Measurements from ENCODE around the gene SLC2A4.

SLC2A4 gene

DNA sequence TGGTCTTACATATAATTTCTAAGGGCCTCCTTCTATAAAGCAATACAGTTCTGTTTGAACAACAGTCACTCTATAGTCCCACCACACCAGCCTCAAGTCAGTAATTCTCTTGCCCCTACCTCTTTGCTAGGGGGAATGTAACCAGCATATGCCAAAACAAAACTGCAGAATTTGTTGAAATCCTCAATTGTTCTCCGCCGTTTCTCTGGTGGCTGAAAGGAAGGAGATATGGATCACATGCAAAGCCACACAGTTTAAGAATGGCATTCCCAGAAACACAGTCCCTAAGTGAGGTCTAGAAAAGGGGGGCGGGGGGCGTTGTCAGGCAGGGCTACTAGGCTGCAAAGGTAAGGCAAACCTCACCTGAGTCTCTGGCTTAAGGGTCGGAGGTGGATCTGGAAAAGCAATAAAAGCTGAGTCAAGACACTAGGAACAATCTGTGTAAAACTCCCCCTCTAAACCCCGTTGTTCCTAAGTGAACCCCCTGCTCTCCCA, 44.2 kb upstream of the SLC2A4 start:
- H3K4me3 ChIP-seq (ENCODE audit: low read depth, low read length), result peak overlapping the region; percentile 99
- TF ChIP-seq, protein P1, sequence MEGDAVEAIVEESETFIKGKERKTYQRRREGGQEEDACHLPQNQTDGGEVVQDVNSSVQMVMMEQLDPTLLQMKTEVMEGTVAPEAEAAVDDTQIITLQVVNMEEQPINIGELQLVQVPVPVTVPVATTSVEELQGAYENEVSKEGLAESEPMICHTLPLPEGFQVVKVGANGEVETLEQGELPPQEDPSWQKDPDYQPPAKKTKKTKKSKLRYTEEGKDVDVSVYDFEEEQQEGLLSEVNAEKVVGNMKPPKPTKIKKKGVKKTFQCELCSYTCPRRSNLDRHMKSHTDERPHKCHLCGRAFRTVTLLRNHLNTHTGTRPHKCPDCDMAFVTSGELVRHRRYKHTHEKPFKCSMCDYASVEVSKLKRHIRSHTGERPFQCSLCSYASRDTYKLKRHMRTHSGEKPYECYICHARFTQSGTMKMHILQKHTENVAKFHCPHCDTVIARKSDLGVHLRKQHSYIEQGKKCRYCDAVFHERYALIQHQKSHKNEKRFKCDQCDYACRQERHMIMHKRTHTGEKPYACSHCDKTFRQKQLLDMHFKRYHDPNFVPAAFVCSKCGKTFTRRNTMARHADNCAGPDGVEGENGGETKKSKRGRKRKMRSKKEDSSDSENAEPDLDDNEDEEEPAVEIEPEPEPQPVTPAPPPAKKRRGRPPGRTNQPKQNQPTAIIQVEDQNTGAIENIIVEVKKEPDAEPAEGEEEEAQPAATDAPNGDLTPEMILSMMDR (IDR thresholded peaks at IDR 0.05; ENCODE audit: low read depth, low read length), result no peak

DNA sequence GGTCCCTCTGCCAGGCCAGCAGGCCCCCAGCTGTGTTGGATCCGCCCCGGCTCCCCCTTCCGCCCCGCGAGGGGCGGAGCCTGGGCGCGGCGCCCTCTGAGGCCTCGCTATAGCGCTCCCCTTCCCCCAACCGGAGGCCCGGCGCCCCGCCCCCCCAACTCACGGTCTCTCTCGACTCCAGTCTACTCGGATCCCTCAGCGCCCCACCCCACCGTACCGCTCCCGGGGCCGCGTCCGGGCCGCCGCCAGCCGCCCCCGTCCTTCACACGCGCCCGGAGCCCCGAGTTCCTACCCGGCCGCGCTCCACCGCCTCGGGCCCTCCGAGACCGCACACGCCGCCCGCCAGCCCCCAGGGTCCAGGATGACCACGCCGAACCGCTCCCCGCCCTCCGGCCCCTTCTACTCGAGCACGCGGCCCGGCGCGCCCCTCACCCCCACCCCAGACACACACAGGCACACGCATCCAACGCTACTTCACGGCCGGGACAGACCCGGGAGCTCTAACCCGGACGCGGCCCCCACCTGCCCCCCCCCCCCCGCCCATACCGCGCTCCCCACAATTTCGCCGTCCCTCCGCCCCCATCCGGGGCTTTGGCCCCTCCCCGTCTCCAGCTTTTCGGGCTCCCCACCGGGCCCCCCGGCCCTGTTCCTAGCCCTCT, 43.6 kb upstream of the SLC2A4 start:
- TF ChIP-seq, protein P1 (IDR thresholded peaks at IDR 0.05; ENCODE audit: low read depth, low read length), result no peak
- H3K4me3 ChIP-seq (ENCODE audit: low read depth, low read length), result peak overlapping the region; percentile 99

DNA sequence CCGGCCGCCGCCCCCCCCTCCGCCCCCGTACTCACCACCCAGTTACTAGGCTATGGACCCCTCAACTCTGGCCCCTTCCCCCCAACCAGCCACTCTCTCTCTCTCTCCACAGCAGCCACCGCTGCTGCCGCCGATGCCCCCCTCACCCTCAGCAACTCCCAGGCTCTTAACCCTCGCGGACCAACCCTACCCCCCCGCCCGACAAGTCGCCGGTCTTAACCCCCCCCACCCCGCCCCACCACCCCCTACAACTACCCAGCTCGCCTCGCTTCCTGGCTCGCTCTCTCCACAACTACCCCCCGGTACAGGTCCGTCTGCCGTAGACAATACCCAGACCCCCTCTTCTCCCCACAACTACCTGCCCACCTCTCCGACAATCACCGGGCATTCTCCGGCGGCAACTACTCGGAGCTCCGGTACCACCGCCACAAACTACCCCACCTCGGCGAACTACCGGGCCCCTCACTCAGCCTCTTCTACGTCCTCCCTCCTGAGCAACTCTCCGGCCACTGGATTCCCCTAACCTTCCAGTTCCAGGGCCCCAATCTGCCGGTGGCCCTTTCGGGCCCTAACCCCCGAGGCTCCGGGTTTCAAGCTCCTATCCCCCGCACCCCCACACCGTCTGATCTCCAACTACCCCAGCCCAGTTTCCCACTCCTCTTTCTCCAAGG, 43.0 kb upstream of the SLC2A4 start:
- peak overlapping the region; percentile 99 for H3K4me3 ChIP-seq (ENCODE audit: low read depth, low read length)
- TF ChIP-seq, protein P1 (IDR thresholded peaks at IDR 0.05; ENCODE audit: low read depth, low read length), result no peak

DNA sequence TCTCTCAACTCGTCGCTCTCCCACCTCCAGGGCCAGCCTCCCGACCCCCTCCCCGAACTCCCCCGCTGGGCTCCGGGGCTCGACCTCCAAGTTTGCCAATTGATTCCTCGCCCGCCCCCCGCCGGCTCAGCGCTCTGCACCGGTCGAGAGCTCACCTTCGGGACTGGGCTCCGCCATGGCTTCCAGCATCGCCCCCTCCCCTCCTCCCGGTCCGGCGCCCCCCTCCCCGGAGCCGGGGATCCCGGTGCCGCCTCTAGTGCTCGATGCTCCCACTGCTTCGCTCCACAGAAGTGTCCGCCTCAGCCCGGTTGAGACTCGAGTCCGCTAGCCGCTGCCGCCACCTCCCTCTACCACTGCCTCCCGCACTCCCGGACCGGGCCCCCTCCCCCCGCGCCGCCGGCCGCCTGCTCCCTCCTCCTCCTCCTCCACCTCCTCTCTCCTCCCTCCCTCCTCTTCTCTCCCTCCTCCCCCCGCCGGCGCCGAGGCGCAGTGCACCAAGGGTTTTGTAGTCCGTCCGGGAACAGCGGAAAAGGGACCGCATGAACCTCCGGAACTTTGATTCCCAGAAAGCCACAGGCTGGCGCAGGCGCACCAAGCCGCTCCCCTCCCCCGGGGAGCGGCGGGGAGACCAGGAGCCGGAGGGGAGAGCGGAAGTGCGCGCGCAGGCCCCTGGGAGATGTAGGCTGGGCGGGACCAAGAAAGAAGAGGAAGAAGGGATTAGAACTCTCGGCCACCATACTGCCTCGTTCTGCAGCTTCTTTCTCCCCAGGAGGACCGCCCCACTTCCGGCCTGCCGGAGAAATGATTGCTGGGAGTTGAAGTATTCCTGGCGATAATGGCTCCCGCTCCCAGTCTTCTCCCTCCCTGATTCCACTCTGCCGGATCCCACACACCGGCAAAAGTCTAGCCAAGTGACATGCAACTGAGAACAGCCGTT, 42.2 kb upstream of the SLC2A4 start, which contains the start of gene PHF23:
PHF23 (minus strand) TSS at position 367 of the 937 bp plus-strand sequence; CDS start at position 189, 178 bp downstream.
- H3K4me3 ChIP-seq (ENCODE audit: low read depth, low read length), result peak within 1 kb of the TSS; percentile 99
- TF ChIP-seq, protein P1 (IDR thresholded peaks at IDR 0.05; ENCODE audit: low read depth, low read length), result no peak

DNA sequence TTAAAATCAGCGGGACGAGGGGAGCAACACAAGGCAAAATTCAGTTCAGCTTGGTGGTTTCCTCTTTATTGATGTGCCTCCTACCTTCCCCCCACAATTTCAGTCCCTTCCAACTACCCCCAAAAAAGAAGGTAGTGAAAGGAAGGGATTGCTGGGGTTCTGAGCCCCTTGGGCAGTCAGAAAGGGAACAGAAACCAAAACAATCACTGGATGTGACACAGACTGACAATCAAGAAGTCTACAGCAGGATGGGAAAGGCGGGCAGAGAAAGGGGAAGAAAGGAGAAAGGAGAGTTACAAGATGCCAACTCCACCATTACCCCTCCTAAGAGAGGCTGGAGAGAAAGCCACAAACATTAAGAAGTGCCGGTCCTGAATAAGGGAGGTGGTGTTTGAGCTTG, 41.1 kb upstream of the SLC2A4 start:
- TF ChIP-seq, protein P1 (IDR thresholded peaks at IDR 0.05; ENCODE audit: low read depth, low read length), result no peak
- peak overlapping the region; percentile 92 for H3K4me3 ChIP-seq (ENCODE audit: low read depth, low read length)

DNA sequence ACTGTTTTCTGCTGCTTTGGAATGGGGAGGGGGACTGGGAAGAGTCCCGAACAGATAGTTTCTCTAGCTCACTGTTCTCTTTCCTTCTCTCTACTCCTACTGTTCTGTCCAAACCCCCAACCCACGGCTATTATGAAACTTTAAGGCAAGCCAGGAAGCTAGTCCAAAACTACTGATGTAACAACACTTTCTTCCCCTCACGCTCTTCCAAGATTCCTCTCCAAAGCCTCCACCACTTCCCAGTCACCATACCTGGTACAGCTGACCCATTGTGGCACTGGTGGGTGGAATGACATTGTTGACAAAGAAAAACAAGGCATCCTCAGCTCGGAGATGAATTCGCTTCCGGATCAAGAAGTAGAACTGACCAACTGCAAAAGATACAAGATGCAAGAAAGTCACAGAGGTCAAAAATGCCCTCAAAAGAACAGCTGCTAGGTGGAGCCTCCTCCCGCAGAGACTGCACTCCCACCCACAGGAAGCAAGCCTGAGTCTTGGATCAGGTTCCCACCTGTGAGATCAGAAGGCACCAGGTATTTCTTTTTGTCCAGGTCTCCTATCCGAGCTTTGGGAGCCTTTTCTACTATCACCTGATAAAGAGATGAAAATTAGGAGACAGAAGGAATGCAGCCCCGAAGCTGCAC, 40.3 kb upstream of the SLC2A4 start:
- TF ChIP-seq, protein P1 (IDR thresholded peaks at IDR 0.05; ENCODE audit: low read depth, low read length), result no peak
- peak overlapping the region; percentile 92 for H3K4me3 ChIP-seq (ENCODE audit: low read depth, low read length)

Measured in WI38 (cell line).